GM21619 (cell line): ENCODE results near the gene RRAGA.
"Not testable (repeated sequence)": the region's sequence is repeated elsewhere in the genome, so short reads cannot be mapped to it uniquely, and the experiment has no call there.

Experiments
- ATAC-seq: cut with Tn5 transposase; IDR thresholded peaks from one replicate; pipeline ENCODE4 v1.9.1; 2021; ENCODE audit not compliant: unreplicated experiment

RRAGA gene, protein sequence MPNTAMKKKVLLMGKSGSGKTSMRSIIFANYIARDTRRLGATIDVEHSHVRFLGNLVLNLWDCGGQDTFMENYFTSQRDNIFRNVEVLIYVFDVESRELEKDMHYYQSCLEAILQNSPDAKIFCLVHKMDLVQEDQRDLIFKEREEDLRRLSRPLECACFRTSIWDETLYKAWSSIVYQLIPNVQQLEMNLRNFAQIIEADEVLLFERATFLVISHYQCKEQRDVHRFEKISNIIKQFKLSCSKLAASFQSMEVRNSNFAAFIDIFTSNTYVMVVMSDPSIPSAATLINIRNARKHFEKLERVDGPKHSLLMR

DNA sequence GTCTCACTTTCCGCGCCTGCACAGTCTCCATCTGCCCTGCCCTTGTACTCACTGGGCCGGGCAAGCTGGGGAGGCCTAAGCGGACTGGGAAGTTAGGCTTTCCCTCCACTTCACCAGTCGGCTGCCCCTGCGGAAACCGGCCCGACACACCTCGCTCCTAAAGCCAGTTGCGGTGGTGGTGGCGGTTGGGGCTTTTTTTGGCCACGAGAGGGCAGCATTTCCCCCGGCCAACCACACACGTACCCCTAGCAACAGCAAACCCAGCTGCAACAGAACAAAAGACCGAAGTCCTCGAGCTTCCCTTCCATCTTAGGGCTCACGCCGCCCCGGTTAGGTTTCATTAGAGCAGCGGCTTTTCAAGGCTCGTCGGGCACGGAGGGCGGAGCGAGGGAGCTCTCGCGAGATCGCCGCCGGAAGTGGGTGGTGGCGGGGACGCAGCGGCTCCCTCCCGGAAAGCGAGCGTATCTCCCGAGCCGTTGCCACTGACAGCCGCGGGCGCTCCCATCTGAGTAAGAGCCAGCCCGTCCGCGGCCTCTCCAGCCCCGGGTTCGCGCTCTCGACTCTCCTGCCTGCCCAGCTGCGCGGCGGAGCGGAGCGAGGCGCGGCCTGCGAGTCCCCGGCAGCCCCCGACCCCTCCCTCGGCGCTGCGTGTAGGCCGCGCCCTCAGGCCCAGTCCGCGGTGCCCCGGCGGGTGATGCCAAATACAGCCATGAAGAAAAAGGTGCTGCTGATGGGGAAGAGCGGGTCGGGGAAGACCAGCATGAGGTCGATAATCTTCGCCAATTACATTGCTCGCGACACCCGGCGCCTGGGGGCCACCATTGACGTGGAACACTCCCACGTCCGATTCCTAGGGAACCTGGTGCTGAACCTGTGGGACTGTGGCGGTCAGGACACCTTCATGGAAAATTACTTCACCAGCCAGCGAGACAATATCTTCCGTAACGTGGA is at the start of gene RRAGA:
RRAGA (plus strand) TSS at position 462 of the 951 bp plus-strand sequence; CDS start at position 695, 233 bp downstream.
- ATAC-seq, result peak; percentile 89

DNA sequence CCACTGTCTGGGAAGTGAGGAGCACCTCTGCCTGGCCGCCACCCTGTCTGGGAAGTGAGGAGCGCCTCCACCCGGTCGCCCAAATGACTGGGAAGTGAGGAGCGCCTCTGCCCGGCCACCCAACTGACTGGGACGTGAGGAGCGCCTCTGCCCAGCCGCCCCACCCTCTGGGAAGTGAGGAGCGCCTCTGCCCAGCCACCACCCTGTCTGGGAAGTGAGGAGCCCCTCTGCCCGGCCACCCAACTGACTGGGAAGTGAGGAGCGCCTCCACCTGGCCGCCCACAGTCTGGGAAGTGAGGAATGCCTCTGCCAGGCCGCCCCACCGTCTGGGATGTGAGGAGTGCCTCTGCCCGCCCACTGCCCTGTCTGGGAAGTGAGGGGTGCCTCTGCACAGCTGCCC is 49.1 kb upstream of the RRAGA start:
- ATAC-seq, result no peak

DNA sequence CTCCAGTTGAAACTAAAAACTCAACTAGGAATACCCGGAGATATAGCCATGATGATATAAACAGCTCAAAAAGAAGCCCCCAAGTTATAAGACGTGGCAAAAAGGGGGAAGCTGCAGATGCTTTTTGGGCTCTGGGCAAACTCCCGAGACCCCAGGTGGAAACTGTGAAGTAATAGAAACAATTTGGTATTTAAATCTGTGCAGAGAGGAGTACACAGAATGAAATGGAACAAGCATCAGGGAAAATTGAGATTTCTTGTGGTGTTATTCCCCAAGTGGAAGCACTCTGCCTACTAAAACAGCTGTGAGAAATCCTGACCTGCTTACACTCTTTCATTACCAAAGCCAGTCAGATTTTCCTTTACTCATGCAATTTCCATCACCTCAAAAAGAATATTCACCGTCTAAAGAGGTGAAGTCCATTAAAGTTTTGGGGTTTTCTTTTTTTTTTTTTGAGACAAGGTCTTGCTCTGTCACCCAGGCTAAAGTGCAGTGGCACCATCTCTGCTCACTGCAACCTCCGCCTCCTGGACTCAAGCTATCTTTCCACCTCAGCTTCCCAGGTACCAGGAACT is 39.7 kb upstream of the RRAGA start:
- ATAC-seq, result no peak

DNA sequence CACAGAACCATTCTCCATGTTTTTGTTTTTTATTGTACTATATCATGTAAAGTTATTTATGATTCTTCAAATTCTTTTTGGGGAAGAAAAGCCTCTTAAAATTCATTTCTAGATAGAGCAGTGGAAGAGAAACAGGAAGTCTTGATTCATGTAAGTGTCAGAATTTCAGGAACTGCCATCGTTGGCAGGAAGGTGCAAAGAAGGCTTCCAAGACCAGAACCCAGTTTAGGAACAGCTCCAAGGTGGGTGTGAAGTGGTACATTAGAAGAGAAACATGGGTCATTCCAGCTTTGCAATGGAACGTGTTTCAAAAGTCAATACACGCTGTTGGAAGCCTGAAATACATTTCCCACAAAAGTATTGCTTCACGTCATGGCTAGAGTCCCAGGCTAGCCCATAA is 31.0 kb upstream of the RRAGA start:
- ATAC-seq, result no peak

DNA sequence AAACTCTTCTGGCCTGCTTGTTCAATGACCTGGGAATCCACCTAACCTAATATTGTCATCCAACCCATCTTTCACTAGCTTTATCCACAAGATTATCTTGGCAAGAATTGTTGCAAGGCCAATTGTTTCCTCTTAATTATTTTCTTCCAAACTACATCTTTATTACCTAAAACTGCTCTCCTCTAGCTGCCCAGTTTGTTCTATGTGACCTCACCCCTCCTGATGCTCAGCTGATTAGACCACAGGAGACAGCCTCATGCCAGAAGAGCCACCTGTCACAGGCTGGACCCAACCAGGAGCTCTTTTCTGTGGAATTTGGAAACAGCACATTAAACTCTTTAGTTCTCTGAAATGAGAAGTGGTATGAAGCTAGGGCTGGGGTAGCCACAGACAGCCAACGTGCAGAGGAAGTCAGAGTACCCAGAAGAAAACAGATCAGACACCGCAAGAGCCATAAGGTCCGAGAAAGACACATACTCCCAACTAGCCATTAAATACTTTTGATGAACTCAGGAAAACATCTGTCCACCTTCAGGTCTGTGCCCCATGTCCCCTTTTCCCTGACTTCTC is 28.3 kb upstream of the RRAGA start:
- no peak for ATAC-seq

DNA sequence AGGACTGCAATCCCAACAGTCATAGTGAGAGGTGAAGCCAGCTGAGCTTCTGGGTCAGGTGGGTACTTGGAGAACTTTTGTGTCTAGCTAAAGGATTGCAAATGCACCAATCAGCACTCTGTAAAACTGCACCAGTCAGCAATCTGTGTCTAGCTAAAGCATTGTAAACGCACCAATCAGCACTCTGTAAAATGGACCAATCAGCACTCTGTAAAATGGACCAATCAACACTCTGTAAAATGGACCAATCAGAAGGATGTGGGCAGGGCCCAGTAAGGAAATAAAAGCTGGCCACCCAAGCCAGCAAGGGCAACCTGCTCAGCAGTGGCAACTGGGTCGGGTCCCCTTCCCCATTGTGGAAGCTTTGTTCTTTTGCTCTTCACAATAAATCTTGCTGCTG is 27.6 kb upstream of the RRAGA start:
- ATAC-seq, result not testable (repeated sequence)

DNA sequence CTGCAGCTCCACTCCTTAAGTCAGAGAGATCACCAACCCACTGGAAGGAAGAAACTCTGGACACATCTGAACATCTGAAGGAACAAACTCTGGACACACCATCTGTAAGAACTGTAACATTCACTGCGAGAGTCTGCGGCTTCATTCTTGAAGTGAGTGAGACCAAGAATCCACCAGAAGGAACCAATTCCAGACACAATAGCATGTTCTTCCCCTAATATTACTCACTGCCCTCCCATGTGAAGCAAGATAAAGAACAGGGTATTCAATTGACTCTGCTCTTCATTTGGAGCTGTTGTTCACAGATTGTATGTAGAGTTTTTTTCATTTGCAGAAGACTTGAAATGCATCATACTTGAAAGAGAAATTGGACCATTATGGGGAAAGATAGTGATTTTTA is 27.0 kb upstream of the RRAGA start:
- ATAC-seq, result no peak

DNA sequence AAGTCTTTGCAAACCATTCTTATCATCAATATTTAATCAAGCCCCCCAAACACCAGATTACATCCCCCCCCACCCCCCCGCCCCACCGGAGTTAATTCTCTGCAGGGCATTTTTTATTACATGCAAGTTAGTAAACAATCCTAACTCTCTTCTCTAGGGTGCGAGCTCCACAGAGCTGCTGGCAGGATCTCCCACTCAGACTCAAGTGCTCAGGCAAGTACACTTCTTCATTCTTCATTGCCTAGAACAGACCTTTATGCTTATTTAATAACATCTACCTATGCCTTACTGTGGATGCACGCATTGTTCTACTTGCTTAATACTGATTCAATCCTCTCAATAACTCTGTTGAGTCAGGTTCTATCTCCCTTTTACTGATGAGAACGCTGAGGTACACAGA is 26.1 kb upstream of the RRAGA start:
- no peak for ATAC-seq

DNA sequence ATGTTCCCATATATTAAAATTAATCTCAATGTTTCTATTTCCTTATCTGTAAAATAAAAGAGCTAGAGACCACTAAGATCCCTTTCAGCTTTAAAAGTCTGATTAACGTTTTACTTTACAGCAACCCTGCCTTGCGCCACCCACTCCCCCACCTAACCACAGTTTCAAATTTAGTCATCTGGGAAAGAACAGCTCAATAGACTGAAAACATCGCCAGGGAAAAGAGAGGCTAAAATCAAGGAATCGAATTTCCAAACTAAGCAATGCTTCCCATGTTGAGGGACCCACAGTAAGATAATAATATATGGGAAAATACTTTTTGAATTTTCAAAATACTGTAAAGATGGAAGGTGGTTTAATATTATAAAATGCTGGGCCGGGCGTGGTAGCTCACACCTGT is 22.9 kb upstream of the RRAGA start:
- ATAC-seq, result no peak

DNA sequence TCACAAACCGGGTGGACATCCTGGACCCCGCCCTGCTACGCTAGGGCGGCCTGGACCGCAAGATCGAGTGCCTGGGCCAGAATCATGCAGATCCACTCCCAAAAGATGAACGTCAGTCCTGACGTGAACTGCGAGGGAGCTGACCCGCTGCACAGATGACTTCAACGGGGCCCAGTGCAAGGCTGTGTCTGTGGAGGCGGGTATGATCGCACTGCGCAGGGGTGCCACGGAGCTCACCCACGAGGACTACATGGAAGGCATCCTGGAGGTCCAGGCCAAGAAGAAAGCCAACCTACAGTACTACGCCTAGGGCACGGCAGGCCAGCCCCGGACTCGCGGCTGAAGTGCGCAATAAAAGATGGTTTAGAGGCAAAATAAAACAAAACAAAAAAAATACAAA is 21.4 kb upstream of the RRAGA start:
- no peak for ATAC-seq

DNA sequence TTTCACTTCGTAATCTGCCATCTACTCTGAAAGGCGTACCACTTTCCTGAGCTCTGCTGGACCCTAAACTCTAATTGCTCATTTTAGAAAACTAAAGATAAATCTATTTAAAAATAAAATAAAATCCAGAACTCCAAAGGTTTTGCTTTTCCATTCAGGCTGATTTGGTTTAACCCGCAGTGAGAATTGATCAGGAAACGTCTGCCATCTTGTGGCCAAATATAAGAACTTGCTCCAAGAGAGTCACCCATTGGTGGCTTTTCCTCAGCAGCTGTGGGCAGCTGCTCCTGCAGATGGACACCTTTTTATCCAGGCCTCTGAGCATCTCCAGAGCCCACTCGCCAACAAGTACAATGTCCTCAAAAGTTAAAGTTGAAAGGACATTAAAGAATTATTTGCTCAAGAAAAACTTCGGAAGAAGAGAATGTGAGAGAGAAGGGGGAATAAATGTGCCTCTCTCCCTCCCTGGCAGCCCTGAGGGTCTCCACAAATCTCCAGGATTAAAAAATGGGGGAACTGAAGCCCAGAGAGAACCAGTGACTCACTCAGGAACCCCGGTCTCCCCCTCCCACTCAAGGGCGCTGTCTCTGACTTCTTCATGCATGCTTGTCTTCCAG is 20.3 kb upstream of the RRAGA start:
- ATAC-seq, result peak; percentile 62

DNA sequence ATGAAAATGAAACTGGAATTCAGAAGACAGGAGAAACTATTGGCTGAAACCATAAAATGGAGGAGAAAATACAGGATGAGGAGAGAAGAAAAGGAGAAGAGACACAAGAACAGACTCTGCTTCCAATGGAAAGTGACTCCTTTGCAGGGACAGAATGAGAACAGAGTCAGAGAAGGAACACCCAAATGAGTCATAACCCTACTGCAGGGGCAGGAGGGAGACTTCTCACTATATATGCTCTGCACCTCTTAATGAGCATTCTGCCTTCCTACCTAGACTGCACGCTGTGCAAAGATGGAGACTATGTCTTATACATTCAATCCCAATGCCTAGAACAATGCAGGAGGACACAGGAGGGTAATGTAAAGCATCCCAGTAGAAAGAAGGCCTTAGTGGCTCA is 18.3 kb upstream of the RRAGA start:
- ATAC-seq, result peak; percentile 63

DNA sequence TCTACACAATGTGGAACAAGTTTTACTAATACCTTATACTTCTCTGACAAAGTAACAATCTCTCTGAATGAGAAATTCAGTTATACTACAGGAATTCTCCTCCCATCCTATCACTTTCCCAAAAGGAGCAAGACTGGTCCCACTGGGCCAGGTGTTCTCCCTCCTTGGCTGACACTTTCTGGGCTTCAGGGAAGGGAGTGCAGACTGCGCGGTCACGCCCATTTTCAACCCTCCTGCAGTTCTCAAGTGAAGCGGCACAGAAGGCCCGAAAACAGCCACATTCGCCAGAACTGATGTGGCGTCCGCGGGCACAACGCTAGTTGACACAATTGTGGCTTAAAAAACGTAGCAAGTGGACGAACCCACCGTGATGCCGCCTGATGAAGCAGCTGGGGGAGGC is 16.8 kb upstream of the RRAGA start:
- no peak for ATAC-seq

DNA sequence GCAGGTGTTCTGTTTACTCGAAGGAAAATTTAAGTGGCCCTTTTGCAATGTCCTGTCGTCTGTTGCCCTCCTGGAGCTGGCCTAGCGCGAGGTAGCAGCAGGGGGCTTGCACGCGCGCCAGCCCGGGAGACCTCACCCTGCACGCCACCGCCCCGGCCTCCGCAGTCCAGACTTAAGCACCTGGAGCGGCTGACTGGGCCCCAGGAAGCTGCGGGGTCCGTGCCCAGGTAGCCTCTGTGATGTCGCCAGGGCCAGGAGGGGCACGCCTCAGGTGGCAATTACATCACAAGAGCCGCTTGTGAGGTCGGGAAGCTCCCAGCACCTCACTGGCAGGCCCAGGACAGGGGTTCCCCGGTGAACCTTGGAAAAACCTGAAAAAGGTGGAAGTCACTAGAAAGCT is 16.2 kb upstream of the RRAGA start, which contains the start of gene SAXO1:
SAXO1 (minus strand) TSS at position 195 of the 400 bp plus-strand sequence. CDS start 301 bp downstream, outside the sequence.
- ATAC-seq, result no peak

DNA sequence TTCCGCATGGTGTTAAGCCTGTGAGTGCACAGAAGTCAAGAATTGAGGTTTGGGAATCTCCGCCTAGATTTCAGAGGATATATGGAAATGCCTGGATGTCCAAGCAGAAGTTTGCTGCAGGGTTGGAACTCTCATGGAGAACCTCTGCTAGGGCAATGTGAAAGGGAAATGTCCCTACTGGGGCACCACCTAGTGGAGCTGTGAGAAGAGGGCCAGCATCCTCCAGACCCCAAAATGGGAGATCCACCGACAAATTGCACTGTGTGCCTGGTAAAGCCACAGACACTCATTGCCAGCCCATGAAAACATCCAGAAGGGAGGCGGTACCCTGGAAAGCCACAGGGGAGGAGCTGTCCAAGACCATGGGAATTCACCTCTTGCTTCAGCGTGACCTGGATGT is 12.6 kb upstream of the RRAGA start:
- ATAC-seq, result no peak

DNA sequence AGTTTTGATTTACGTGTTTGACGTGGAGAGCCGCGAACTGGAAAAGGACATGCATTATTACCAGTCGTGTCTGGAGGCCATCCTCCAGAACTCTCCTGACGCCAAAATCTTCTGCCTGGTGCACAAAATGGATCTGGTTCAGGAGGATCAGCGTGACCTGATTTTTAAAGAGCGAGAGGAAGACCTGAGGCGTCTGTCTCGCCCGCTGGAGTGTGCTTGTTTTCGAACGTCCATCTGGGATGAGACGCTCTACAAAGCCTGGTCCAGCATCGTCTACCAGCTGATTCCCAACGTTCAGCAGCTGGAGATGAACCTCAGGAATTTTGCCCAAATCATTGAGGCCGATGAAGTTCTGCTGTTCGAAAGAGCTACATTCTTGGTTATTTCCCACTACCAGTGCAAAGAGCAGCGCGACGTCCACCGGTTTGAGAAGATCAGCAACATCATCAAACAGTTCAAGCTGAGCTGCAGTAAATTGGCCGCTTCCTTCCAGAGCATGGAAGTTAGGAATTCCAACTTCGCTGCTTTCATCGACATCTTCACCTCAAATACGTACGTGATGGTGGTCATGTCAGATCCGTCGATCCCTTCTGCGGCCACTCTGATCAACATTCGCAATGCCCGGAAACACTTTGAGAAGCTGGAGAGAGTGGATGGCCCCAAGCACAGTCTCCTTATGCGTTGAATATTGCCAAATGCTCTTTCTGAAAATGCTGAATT is 850 bp downstream of the RRAGA start:
- no peak for ATAC-seq

DNA sequence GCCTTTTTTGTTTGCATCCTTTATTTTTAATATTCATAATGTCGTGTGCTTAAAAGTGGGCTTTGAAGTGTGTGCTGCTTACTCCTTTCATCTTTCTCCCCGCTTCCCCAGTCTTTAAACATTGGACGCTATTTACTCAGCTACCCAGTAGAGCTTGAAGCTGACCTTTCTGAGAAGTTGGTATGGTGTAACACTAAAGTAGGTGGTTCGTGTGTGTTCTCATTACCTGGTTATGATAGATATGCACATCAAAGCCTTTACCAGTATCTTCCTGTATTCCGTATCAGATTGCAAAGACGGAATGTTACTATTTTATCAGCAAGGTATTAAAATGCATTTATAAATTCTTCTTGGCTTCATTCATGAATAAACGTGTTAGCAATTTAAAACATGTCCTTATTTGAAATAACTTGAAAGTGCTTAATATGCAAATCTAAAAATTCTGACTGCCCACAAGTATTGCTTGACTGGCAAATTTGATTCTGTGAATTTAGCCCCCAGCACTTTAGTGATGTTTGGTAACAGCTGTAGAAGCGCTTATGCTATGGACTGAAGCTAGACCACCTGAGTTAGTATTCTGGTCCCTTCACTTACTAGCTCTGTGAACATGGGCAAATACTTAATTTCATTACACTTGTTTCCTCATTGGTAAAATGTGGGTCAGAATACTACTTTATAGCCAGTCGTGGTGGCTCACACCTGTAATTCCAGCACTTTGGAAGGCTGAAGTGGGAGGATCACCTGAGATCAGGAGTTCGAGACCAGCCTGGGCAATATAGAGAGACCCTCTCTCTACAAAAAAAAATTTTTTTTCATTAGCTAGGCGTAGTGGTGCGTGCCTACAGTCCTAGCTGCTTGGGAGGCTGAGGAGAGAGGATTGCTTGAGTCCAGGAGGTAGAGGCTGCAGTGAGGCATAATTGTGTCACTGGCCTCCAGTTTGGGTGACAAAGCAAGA is 1.7 kb downstream of the RRAGA start:
- ATAC-seq, result no peak

DNA sequence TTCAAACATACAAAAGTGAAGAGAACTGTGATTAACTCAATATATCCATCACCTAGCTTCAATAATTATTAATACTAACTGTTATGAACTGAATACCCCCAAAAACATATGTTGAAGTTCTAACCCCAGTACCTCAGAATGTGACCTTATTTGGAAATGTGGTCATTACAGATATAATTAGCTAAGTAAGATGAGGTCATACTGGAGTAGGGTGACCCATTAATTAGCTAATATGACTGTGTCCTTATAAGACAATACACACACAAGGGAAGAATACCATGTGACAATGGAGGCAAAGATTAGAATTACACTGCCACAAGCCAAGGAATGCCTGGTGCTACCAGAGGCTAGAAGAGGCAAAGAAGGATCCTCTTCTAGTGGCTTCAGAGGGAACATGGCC is 7.8 kb downstream of the RRAGA start:
- no peak for ATAC-seq

DNA sequence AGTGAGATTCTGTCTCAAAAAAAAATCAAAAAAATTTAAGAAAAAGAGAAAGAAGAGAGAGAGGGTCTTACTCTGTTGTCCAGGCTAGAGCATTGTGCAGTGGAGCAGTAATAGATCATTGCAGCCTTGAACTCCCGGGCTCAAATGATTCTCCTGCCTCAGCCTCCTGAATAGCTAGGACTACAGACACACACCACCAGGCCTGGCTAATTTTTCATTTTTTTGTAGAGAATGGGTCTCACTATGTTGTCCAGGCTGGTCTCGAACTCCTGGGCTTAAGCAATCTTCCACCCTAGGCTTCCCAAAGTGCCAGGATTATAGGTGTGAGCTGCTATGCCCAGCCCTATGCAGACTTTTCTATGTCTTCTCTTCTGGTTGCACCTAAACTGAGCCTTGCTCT is 25.0 kb downstream of the RRAGA start:
- ATAC-seq, result no peak
